Stimulated activated CD8-positive, alpha-beta memory T cell treated with anti-CD3 and anti-CD28 coated beads, Interleukin-7, amount 100 ng/mL, for 1 hour (primary cell): ENCODE results near the gene YES1.
"Not testable (repeated sequence)": the region's sequence is repeated elsewhere in the genome, so short reads cannot be mapped to it uniquely, and the experiment has no call there.

ENCODE experiments used
- DNase-seq, 2 donors: peaks; one replicate each; pipeline ENCODE4 v3.0.0-alpha.2; 2020; ENCODE audit warnings: low read depth in 2 of 2

The YES1 gene

GRCh38 chr18:730120-730519, 81.9 kb downstream of the YES1 start:
- not testable (repeated sequence) for DNase-seq

- no peak for DNase-seq
Observed at GRCh38 chr18:725646-726045, 86.4 kb downstream of the YES1 start.

- DNase-seq: no peak
Observed at GRCh38 chr18:723541-724080, 88.4 kb downstream of the YES1 start.

GRCh38 chr18:717003-717402, 95.0 kb downstream of the YES1 start:
- DNase-seq: no peak

- no peak for DNase-seq
Observed at GRCh38 chr18:715626-716025, 96.4 kb downstream of the YES1 start.

GRCh38 chr18:713135-713490, 98.9 kb downstream of the YES1 start:
- DNase-seq: no peak

- DNase-seq: peak; percentile 66 to 69
Observed at GRCh38 chr18:712401-713134, 99.5 kb downstream of the YES1 start, which contains the start of gene ENOSF1. Gene ENOSF1, minus strand, starts transcription at chr18:712630. Its CDS starts 43 bp downstream, at chr18:712587.

GRCh38 chr18:711657-712400, 100.2 kb downstream of the YES1 start:
- peak; percentile 39 to 58 for DNase-seq

GRCh38 chr18:711310-711656, 100.8 kb downstream of the YES1 start:
- no peak for DNase-seq

GRCh38 chr18:710418-711300, 101.4 kb downstream of the YES1 start:
- no peak for DNase-seq

- DNase-seq: no peak
Observed at GRCh38 chr18:709771-710170, 102.3 kb downstream of the YES1 start.

GRCh38 chr18:708096-708495, 103.9 kb downstream of the YES1 start:
- DNase-seq: no peak

- DNase-seq: no peak
Observed at GRCh38 chr18:706405-706804, 105.6 kb downstream of the YES1 start.

GRCh38 chr18:703213-703967, 108.7 kb downstream of the YES1 start:
- no peak for DNase-seq

- no peak for DNase-seq
Observed at GRCh38 chr18:697800-698199, 114.2 kb downstream of the YES1 start.

- DNase-seq: no peak
Observed at GRCh38 chr18:697012-697411, 115.0 kb downstream of the YES1 start.

GRCh38 chr18:693466-694187, 118.4 kb downstream of the YES1 start:
- DNase-seq: no peak

GRCh38 chr18:692824-693223, 119.2 kb downstream of the YES1 start:
- DNase-seq: no peak

- no peak for DNase-seq
Observed at GRCh38 chr18:688323-688722, 123.7 kb downstream of the YES1 start.

- no peak for DNase-seq
Observed at GRCh38 chr18:686339-687111, 125.5 kb downstream of the YES1 start.
